K562 (cell line): ENCODE data around the gene GINS2. TPM values are rescaled to one million over a fixed set of nuclear protein-coding genes. Genes with fewer than 3 reads are reported as not detected.
A peak's percentile ranks its signal among the peaks of the same experiment; 100 is the strongest.

ENCODE experiments used
- CBX1 ChIP-seq: sonication (generic); IDR thresholded peaks from 2 replicates; pipeline ENCODE4 v1.6.1; 2016; ENCODE audit warnings: antibody characterized with exemption, low read depth, mild to moderate bottlenecking
- SRSF1 ChIP-seq: fragments of 200-400 bp; formaldehyde crosslinking; IDR thresholded peaks from 2 replicates; pipeline ENCODE4 v1.6.1; 2017; ENCODE audit warnings: mild to moderate bottlenecking, low read depth, low read length, moderate library complexity
- SUPT5H ChIP-seq: fragments of 450-650 bp; IDR thresholded peaks from 2 replicates; pipeline ENCODE4 v1.6.1; 2016
- TCF7L2 ChIP-seq: fragments of 150-350 bp; IDR thresholded peaks from 2 replicates; pipeline ENCODE4 v1.6.1; 2016; ENCODE audit warnings: low read depth, mild to moderate bottlenecking, low read length, moderate library complexity
- ZNF41 ChIP-seq: fragments of 250-450 bp; sonication (Bioruptor Pico); conservative IDR thresholded peaks from 2 replicates; pipeline ENCODE4 v1.4.0; 2020; ENCODE audit warnings: mild to moderate bottlenecking
- polyA plus RNA-seq, 8 experiments: library from polyadenylated mRNA; depleted of rRNA in 4 of 8; stranded (reverse) in 5 of 8; unstranded in 3 of 8; fragments of >200 nt; fragmentation: Nextera tagmentation in 2 of 8; fragmentation: Illumina TruSeq in 1 of 8; extraction: Ambion mirVana in 2 of 8; extraction: Trizol in 1 of 8; gene quantifications; 2 replicates each; pipeline versions ENCODE4 v1.2.1 to v1.2.3, GENCODE V29; 2011 to 2014; ENCODE audit warnings: inconsistent platforms in 1 of 8, missing spikeins in 1 of 8
- total RNA-seq, 7 experiments: library from RNA; depleted of rRNA in 6 of 7; stranded (reverse); fragments of >200 nt in 6 of 7; fragmentation: Illumina TruSeq in 2 of 7; extraction: Trizol in 2 of 7; gene quantifications; 2 replicates each; pipeline versions ENCODE4 v1.2.1 to v1.2.3, GENCODE V29; 2011 to 2021; ENCODE audit warnings: low replicate concordance in 1 of 7
- TF ChIP-seq, protein P1 (sequence below): fragments of 450-650 bp; IDR thresholded peaks from 2 replicates; pipeline ENCODE4 v1.7.1; 2018; ENCODE audit warnings: mild to moderate bottlenecking, low read depth; ENCODE audit not compliant: partially characterized antibody
- TF ChIP-seq, protein P2 (sequence below): fragments of 250-450 bp; sonication (Bioruptor Pico); IDR thresholded peaks from 2 replicates; pipeline ENCODE4 v1.6.1; 2021; ENCODE audit warnings: mild to moderate bottlenecking
- TF ChIP-seq, protein P3 (sequence below): sonication (generic); formaldehyde crosslinking; IDR thresholded peaks from 2 replicates; pipeline ENCODE4 v1.8.1; 2023; ENCODE audit warnings: mild to moderate bottlenecking, missing genetic modification reagents

Gene GINS2
- total and polyA plus RNA-seq, 9 of the 15 experiments (the other 6 are each of a cell fraction or from before 2014, with no cell fraction given), result 40.4 to 76.2 (median 44.6) TPM

DNA sequence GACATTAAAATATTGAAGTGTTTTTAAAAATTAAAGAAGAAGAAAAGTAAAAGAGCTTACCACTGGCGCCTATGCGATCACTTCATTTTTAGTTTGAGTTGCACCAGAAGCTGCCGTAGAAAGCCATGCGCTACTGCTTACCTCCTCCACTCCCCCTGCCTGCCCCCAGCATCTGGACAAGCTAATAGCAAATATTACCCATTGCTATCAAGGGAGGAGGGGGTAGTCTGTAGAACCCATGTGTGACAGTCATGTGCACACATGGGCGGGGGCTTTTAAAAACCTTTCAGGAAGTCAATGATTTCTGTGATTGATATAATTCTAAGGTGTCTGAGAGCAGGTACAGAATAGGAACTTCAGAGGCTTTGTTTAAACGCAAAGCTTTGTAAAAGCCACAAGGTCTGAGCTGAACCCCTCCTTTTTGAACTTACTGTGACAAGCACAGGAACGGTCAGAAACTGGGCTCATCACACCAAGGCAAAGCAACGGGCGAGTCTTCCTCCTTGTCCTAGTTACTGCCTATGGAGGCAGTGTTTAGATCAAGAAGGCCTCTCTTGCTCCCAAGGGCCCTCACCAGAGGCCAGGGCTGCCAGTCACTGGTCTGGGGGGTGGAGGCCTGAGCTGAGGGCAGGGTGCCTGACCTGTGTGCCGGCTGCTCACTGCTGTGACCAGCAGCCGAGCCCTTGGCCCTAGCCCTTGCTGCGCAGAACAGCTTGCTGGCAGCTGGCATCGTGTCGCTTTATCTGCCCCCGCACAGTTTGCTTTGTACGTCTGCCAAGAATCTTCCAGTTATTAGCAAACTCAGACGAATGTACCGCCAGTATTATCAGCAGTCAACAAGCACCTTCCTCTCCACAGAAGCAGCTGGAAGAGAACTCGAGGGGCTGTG is 15.0 kb downstream of the GINS2 start (continued):
- TF ChIP-seq TCF7L2 (no peak), SRSF1 (no peak), ZNF41 (no peak), SUPT5H (0 out of 2 replicates have a peak, but pooled peaks have one; percentile 28), CBX1 (no peak)
- TF ChIP-seq, protein P1, sequence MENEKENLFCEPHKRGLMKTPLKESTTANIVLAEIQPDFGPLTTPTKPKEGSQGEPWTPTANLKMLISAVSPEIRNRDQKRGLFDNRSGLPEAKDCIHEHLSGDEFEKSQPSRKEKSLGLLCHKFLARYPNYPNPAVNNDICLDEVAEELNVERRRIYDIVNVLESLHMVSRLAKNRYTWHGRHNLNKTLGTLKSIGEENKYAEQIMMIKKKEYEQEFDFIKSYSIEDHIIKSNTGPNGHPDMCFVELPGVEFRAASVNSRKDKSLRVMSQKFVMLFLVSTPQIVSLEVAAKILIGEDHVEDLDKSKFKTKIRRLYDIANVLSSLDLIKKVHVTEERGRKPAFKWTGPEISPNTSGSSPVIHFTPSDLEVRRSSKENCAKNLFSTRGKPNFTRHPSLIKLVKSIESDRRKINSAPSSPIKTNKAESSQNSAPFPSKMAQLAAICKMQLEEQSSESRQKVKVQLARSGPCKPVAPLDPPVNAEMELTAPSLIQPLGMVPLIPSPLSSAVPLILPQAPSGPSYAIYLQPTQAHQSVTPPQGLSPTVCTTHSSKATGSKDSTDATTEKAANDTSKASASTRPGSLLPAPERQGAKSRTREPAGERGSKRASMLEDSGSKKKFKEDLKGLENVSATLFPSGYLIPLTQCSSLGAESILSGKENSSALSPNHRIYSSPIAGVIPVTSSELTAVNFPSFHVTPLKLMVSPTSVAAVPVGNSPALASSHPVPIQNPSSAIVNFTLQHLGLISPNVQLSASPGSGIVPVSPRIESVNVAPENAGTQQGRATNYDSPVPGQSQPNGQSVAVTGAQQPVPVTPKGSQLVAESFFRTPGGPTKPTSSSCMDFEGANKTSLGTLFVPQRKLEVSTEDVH, result no peak
- TF ChIP-seq, protein P2, sequence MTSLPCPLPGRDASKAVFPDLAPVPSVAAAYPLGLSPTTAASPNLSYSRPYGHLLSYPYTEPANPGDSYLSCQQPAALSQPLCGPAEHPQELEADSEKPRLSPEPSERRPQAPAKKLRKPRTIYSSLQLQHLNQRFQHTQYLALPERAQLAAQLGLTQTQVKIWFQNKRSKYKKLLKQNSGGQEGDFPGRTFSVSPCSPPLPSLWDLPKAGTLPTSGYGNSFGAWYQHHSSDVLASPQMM, result no peak
- TF ChIP-seq, protein P3, sequence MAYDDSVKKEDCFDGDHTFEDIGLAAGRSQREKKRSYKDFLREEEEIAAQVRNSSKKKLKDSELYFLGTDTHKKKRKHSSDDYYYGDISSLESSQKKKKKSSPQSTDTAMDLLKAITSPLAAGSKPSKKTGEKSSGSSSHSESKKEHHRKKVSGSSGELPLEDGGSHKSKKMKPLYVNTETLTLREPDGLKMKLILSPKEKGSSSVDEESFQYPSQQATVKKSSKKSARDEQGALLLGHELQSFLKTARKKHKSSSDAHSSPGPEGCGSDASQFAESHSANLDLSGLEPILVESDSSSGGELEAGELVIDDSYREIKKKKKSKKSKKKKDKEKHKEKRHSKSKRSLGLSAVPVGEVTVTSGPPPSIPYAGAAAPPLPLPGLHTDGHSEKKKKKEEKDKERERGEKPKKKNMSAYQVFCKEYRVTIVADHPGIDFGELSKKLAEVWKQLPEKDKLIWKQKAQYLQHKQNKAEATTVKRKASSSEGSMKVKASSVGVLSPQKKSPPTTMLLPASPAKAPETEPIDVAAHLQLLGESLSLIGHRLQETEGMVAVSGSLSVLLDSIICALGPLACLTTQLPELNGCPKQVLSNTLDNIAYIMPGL (CRISPR knock-in tag), result no peak
